Suprapubic skin (tissue), 4 donors: Measurements from ENCODE around the gene LPXN. TPM values are rescaled to one million over a fixed set of nuclear protein-coding genes. Genes with fewer than 3 reads are reported as not detected.

Experiments
- DNase-seq, 2 donors: peaks; one replicate each; pipeline ENCODE4 v3.0.0-alpha.2; 2019; ENCODE audit warnings: low spot score in 2 of 2
- H3K27ac ChIP-seq: fragments of 200-600 bp; sonication (generic); one replicate; pipeline ENCODE4 v1.5.1; 2019
- H3K27me3 ChIP-seq: fragments of 200-600 bp; sonication (generic); one replicate; pipeline ENCODE4 v1.5.1; 2019
- H3K36me3 ChIP-seq: fragments of 200-600 bp; sonication (generic); one replicate; pipeline ENCODE4 v1.5.1; 2019
- H3K4me1 ChIP-seq: fragments of 200-600 bp; sonication (generic); one replicate; pipeline ENCODE4 v1.5.1; 2019
- H3K4me3 ChIP-seq: fragments of 200-600 bp; sonication (generic); one replicate; pipeline ENCODE4 v1.5.1; 2019; ENCODE audit warnings: mild to moderate bottlenecking
- H3K9me3 ChIP-seq: fragments of 200-600 bp; sonication (generic); one replicate; pipeline ENCODE4 v1.5.1; 2019
- CTCF ChIP-seq, 2 donors: fragments of 200-600 bp in 1 of 2; fragments of 450-650 bp in 1 of 2; sonication (generic) in 1 of 2; IDR thresholded peaks; one replicate each; pipeline ENCODE4 v1.5.1; 2016 to 2019; ENCODE audit warnings: antibody characterized with exemption in 2 of 2, mild to moderate bottlenecking in 1 of 2, moderate library complexity in 1 of 2
- EP300 ChIP-seq: sonication (generic); formaldehyde crosslinking; IDR thresholded peaks from one replicate; pipeline ENCODE4 v1.6.1; 2017; ENCODE audit warnings: antibody characterized with exemption
- POLR2A ChIP-seq, 2 donors: fragments of 450-650 bp; IDR thresholded peaks; one replicate each; pipeline ENCODE4 v1.6.1; 2017; ENCODE audit warnings: antibody characterized with exemption in 2 of 2, mild to moderate bottlenecking in 2 of 2, moderate library complexity in 2 of 2
- POLR2AphosphoS5 ChIP-seq, 3 donors: sonication (generic); formaldehyde crosslinking; IDR thresholded peaks; one replicate each; pipeline ENCODE4 v1.6.1; 2017; ENCODE audit warnings: antibody characterized with exemption in 3 of 3
- WGBS: methylation state at CpG from one replicate; pipeline ENCODE4 v1.1.5; 2018; 5-methylcytosine and 5-hydroxymethylcytosine counted together
- total RNA-seq, 4 donors: library from RNA; depleted of rRNA; stranded (reverse); fragments of >200 nt; gene quantifications; one replicate each; pipeline ENCODE4 v1.1.0, GENCODE V29; 2016

Gene LPXN
- total RNA-seq, 4 donors from 2014 or later = 2.9 to 5.5 (median 4.0) TPM

- peaks cover 74% of the 10 kb centered on the region for H3K4me1 ChIP-seq
- TF ChIP-seq POLR2AphosphoS5 (IDR thresholded peaks at IDR 0.05) (peak; percentile 92 to 99 (median 96)), POLR2A (IDR thresholded peaks at IDR 0.05) (peak in 1 of 2 donors; percentile 81), CTCF (IDR thresholded peaks at IDR 0.05) (peak; percentile 78 to 87), EP300 (no peak)
- peak overlapping the region; percentile 100 for H3K27ac ChIP-seq
- peak; percentile 95 to 97 for DNase-seq
- no peaks in the 10 kb centered on the region for H3K9me3 ChIP-seq
- no peaks in the 10 kb centered on the region for H3K36me3 ChIP-seq
- H3K27me3 ChIP-seq = no peaks in the 10 kb centered on the region
- peak overlapping the region; percentile 99 for H3K4me3 ChIP-seq
- under 1% methylated on average over 55 of the region's 78 CpGs for WGBS
These were observed 3.8 kb upstream of the LPXN start for GRCh38 chr11:58579192-58580129.

GRCh38 chr11:58578635-58579191 is 3.1 kb upstream of the LPXN start, which contains the start of gene ZFP91:
Gene ZFP91 (plus strand): TSS chr11:58579063. CDS start chr11:58579282, 219 bp downstream.
- peak in 1 of 3 donors; percentile 65 for TF ChIP-seq POLR2AphosphoS5 (IDR thresholded peaks at IDR 0.05)
- TF ChIP-seq POLR2A (IDR thresholded peaks at IDR 0.05) = peak; percentile 64 to 90
- TF ChIP-seq EP300 = no peak
- TF ChIP-seq CTCF (IDR thresholded peaks at IDR 0.05) = no peak
- under 1% methylated on average over 31 of the region's 51 CpGs for WGBS
- H3K4me1 ChIP-seq = peaks cover 74% of the 10 kb centered on the region
- peak within 1 kb of the TSS; percentile 100 for H3K27ac ChIP-seq
- H3K9me3 ChIP-seq = no peaks in the 10 kb centered on the region
- no peaks in the 10 kb centered on the region for H3K36me3 ChIP-seq
- peak within 1 kb of the TSS; percentile 99 for H3K4me3 ChIP-seq
- H3K27me3 ChIP-seq = no peaks in the 10 kb centered on the region
- DNase-seq = peak; percentile 99

DNA sequence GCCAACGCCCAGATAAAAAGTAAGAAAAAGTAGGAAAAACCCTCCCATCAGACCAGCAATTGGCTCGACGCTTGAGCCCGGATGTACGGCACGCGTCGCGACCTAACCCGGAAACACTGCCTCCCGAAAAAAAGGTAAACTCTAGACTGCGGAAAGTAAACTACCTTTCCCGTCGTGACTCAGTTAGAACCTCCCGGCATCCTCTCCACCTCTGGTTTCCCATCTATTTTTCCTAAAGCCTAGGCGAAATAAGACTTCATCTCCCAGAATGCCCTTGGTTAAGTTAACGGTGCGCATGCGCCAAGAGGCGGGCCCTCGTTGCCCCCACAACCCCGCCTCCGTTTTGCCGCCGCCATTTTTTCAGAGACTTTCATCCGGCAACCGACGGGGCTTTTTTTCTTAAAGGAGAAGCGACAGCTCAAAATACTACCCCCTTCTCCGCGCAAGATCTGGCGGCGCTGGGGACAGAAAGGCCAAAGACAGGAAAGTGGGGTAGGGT is 2.5 kb upstream of the LPXN start:
- H3K36me3 ChIP-seq = no peaks in the 10 kb centered on the region
- DNase-seq = peak; percentile 98
- under 1% methylated on average over 33 of the region's 33 CpGs for WGBS
- H3K4me3 ChIP-seq = peak overlapping the region; percentile 99
- no peaks in the 10 kb centered on the region for H3K27me3 ChIP-seq
- no peak for TF ChIP-seq POLR2A (IDR thresholded peaks at IDR 0.05)
- no peak for TF ChIP-seq CTCF (IDR thresholded peaks at IDR 0.05)
- peak in 1 of 3 donors; percentile 34 for TF ChIP-seq POLR2AphosphoS5 (IDR thresholded peaks at IDR 0.05)
- no peaks in the 10 kb centered on the region for H3K9me3 ChIP-seq
- H3K27ac ChIP-seq = peak overlapping the region; percentile 100
- peaks cover 74% of the 10 kb centered on the region for H3K4me1 ChIP-seq

- TF ChIP-seq EP300 = peak; percentile 23
- no peak for TF ChIP-seq CTCF (IDR thresholded peaks at IDR 0.05)
- TF ChIP-seq POLR2AphosphoS5 (IDR thresholded peaks at IDR 0.05) = peak in 2 of 3 donors; percentile 19 to 89
- TF ChIP-seq POLR2A (IDR thresholded peaks at IDR 0.05) = peak; percentile 72 to 75
- WGBS = under 1% methylated on average over 21 of the region's 21 CpGs
- H3K36me3 ChIP-seq = no peaks in the 10 kb centered on the region
- peak overlapping the region; percentile 99 for H3K4me3 ChIP-seq
- H3K9me3 ChIP-seq = no peaks in the 10 kb centered on the region
- no peaks in the 10 kb centered on the region for H3K27me3 ChIP-seq
- peaks cover 74% of the 10 kb centered on the region for H3K4me1 ChIP-seq
- peak overlapping the region; percentile 100 for H3K27ac ChIP-seq
- peak; percentile 82 to 85 for DNase-seq
These were observed 2.0 kb upstream of the LPXN start for GRCh38 chr11:58577555-58578135.
